GM21367 (cell line): Measurements from ENCODE around the gene MUC20.
"Not testable (repeated sequence)": the region's sequence is repeated elsewhere in the genome, so short reads cannot be mapped to it uniquely, and the experiment has no call there.

ENCODE experiments used
- ATAC-seq: cut with Tn5 transposase; IDR thresholded peaks from one replicate; pipeline ENCODE4 v1.9.1; 2021; ENCODE audit not compliant: unreplicated experiment

MUC20 gene

DNA sequence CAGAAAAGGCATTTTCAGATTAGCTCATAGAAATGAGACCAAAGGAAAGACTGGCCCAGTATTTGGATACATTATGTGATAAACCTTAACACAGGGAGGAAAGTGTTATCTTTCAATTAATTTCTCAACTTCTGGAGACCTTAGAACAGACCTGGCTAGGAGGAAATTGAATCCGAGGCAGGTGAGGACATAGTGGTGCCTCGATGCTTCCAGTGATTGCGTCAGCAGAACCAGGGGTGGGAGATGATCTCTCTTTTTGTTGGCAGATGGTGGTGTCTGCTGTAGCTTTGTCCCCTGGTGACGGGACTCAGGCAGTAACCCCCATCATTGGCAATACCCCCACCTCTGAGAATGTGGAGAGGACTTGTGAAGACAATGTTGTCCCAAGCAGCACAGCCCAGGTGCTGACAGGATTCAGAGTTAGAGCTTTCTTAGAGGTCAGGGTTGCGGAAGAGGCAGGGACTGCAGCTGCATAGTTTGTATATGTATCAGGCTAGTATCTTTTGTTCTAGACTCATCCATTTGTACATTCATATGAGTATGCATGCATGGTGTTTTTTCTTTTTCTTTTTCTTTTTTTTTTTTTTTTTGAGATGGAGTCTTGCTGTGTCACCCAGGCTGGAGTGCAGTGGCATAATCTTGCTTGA is 27.9 kb upstream of the MUC20 start:
- ATAC-seq, result no peak

GRCh38 chr3:195693428-195694216 is 27.2 kb upstream of the MUC20 start:
- ATAC-seq, result no peak

DNA sequence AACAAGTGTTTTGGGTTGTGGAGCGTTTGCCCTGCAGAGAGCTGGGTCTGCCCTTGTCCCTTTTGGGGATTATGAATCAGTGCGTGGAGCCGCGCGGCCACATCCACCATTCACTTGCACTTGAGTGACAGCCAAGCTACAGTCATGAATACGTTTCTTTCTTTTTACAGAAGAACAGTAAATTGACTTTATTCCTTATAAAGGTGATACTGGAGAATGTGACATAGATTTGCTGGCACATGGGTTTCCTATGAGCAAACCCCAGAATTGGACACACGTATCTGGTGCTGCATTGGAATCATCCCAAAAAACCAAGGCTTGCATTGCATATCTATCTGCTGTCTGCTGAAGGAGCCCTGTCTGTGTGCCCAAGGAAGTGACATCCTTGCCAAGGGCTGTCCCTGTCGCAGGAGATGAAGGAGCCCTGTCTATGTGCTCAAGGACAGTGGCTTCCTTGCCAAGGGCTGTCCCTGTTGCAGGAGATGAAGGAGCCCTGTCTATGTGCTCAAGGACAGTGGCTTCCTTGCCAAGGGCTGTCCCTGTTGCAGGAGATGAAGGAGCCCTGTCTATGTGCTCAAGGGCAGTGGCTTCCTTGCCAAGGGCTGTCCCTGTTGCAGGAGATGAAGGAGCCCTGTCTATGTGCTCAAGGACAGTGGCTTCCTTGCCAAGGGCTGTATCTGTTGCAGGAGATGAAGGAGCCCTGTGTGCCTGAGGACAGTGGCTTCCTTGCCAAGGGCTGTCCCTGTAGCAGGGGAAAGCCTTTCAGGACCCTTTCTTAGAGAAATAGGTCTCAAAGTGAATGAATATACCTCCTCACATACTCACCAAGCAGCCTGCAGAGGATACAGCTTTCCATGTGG is 26.3 kb upstream of the MUC20 start:
- not testable (repeated sequence) for ATAC-seq

DNA sequence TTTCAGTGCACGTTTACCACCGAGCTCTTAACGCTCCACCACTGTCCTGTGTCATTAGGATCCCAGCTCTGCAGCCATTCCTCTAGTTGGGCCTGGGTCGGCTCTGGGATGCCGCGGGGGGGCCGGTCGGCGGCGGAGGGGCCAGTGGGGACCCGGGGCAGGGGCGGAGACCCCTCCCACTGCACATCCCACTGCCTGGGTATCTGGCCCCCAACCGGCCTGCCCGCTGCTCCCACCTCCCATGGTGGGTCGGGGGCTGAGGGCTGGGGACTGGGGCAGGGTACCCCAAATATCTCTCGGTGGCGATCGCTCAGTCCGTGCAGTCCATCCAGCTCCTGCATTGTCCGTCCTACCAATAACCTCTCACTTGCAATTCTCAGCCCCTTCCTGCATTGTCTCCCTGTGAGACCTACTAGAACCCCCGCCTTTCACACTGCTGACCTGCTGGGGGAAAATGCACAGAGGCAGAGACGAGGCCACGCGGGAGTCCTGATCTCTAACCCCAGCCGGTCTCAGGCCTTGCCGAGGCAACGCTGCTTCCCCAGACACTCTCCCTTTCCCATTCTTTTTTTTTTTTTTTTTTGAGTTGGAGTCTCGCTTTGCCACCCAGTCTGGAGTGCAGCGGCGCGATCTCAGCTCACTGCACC is 24.0 kb upstream of the MUC20 start:
- ATAC-seq, result no peak

- no peak for ATAC-seq
Measured at GRCh38 chr3:195697582-195698324, 23.0 kb upstream of the MUC20 start.

- ATAC-seq, result no peak
Measured at GRCh38 chr3:195698325-195698646, 22.5 kb upstream of the MUC20 start.

DNA sequence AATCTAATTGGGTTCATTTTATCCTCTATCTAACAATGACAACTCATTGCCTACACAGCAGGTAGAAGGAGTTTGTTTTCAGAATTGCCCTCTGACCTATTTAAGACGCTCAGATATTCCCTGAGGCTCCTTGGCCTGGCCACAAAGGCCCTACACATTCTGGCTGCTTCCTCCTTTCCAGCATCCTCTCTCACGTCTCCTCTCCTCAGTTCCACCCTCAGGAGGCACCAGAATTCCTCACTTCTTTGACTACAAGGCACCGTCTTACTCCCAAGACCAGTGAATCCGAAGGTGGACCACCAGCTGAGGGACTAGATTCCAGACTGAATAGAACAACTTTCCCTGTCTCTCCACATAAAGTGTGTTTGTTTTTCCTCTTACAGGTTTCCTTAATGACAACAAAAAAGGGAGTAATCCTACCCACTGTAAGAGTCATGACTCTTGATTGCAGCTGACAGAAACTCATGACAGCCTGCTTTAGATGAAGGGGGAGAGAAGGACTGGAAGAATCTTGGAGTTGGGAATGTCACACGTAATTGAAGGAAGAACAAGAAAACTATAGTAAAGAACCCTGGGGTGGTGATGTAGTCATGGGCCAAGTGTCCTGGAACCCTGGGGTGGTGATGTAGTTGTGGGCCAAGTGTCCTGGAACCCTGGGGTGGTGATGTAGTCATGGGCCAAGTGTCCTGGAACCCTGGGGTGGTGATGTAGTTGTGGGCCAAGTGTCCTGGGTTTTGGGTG is 22.0 kb upstream of the MUC20 start:
- no peak for ATAC-seq

DNA sequence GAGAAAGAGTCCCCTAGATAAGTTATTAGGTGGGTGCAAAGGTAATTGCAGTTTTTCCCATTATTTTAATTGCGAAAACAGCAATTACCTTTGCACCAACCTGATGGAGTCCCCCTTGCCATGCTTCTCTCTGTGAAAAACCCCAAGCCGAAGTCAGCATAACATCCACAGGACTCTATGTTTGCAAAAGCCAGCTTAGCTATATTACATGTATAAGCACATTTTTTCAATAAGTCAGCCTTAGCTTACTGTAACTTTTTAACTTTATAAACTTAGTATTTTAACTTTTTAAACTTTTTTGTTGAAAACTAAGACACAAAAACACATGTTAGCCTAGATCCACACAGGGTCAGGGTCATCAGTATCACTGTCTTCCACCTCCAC is 21.4 kb upstream of the MUC20 start:
- no peak for ATAC-seq

- ATAC-seq, result no peak
Measured at GRCh38 chr3:195699860-195700259, 20.9 kb upstream of the MUC20 start.

GRCh38 chr3:195700319-195700718 is 20.5 kb upstream of the MUC20 start:
- no peak for ATAC-seq

DNA sequence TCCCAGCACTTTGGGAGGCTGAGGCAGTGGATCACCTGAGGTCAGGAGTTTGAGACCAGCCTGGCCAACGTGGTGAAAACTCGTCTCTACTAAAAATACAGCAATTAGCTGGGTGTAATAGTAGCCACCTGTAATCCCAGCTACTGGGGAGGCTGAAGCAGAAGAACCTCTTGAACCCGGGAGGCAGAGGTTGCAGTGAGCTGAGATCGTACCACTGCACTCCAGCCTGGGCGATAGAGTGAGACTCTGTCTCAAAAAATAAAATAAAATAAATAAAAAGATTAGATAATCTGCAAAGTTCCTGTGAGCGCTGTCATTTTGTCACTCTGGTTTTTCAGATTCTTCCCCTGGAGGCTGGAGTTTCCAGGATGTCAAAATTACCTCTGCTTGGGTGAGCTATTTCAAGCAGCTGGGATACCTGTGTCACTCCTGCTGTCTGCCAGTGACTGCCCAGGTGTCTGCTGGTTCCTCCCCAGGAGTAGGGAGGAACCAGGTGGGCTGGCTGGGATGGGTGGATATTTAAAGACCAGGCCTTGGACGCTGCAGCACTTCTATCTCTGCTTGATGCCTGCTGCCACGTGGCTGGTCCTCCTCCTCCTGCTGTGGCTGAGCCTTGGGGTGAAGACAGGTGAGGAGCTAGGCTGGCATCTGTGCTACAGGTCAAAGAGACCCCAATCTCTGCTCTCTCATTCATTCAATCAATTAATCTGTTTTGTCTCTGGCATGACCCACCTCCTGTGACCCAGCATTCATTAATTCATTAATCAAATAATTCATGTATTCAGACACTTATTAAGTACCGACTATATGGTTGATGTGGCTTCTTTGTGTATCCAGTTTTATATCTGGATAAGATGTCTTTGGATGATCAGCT is 19.5 kb upstream of the MUC20 start:
- no peak for ATAC-seq

- ATAC-seq, result no peak
Measured at GRCh38 chr3:195703776-195704175, 17.0 kb upstream of the MUC20 start.

DNA sequence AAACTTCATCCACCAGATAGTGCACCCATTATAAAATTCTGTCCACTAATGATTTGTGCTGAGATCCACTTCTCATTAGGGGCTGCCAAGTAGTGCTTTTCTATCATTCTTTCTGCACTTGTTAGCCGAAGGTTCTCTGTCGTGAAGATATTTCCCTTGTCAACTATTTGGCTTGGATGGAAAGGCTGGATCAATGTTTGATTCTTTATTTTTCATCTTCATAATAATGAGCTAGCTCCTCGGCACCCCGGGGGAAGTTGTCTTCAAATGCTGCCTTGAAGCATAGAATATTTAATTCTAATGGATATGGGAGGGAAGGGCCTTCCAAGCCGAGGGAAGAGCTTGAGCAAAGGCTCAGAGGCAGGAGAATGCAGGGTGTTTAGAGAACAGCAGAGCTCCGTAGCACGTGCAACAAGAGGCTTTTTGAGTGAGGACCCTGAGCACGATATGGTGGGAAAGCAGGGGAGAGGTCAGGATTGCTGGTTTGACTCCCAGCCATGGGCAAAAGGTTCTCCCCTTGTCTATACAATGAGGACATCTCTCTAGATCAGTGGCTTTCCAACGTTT is 16.3 kb upstream of the MUC20 start:
- no peak for ATAC-seq

GRCh38 chr3:195705081-195705991 is 15.4 kb upstream of the MUC20 start:
- no peak for ATAC-seq

- no peak for ATAC-seq
Measured at GRCh38 chr3:195708061-195708460, 12.7 kb upstream of the MUC20 start.

GRCh38 chr3:195708626-195709481 is 11.9 kb upstream of the MUC20 start:
- ATAC-seq, result no peak

GRCh38 chr3:195709676-195710085 is 11.1 kb upstream of the MUC20 start:
- ATAC-seq, result no peak
